CD4-positive, alpha-beta T cell (primary cell): Measurements from ENCODE around the gene IGFBP2. TPM values are rescaled to one million over a fixed set of nuclear protein-coding genes. Genes with fewer than 3 reads are reported as not detected.

Experiments
- ATAC-seq: fragments of 200-7000 bp; cut with Tn5 transposase; one replicate; pipeline ENCODE4 v1.10.0; 2022; ENCODE audit warnings: mild to moderate bottlenecking; ENCODE audit not compliant: poor library complexity
- CTCF ChIA-PET: fragments of 350-600 bp; sonication (Branson Sonifier 250); formaldehyde crosslinking; loops from one replicate; lab custom pipeline; 2021; ENCODE audit warnings: antibody characterized with exemption, inconsistent platforms; lab: Charles Lee
- POLR2A ChIA-PET: fragments of 350-600 bp; sonication (Branson Sonifier 250); formaldehyde crosslinking; loops from one replicate; lab custom pipeline; 2021; ENCODE audit warnings: antibody characterized with exemption, inconsistent platforms; lab: Charles Lee
- DNase-seq, 14 experiments: peaks; one replicate each; pipeline ENCODE4 v3.0.0-alpha.2; 2013 to 2020; ENCODE audit warnings: mixed read lengths in 2 of 14
- H3K27ac ChIP-seq, 2 donors: one replicate each; pipeline versions ENCODE4 v1.5.1 to v1.7.0; 2013; ENCODE audit warnings: low read length in 2 of 2, low read depth in 1 of 2, mild to moderate bottlenecking in 1 of 2
- H3K27me3 ChIP-seq, 2 experiments: 1 replicate in 1 of 2; 2 replicates in 1 of 2; pipeline versions ENCODE4 v1.6.1 to v1.7.0; 2013; ENCODE audit warnings: low read length in 2 of 2, control low read depth in 1 of 2, mild to moderate bottlenecking in 1 of 2, moderate library complexity in 1 of 2; ENCODE audit not compliant: insufficient read depth in 2 of 2, control insufficient read depth in 1 of 2
- H3K36me3 ChIP-seq: one replicate; pipeline ENCODE4 v1.6.1; 2013; ENCODE audit warnings: low read length, control low read depth; ENCODE audit not compliant: insufficient read depth
- H3K4me1 ChIP-seq: one replicate; pipeline ENCODE4 v1.6.1; 2013; ENCODE audit warnings: low read length, control low read depth; ENCODE audit not compliant: insufficient read depth
- H3K4me3 ChIP-seq: one replicate; pipeline ENCODE4 v1.5.1; 2013; ENCODE audit warnings: mild to moderate bottlenecking, low read length, moderate library complexity
- H3K9me3 ChIP-seq, 2 experiments: 1 replicate in 1 of 2; 2 replicates in 1 of 2; pipeline versions ENCODE4 v1.6.1 to v1.7.0; 2013; ENCODE audit warnings: low read length in 2 of 2, mild to moderate bottlenecking in 2 of 2, control low read depth in 1 of 2, moderate library complexity in 1 of 2; ENCODE audit not compliant: control insufficient read depth in 1 of 2, insufficient read depth in 1 of 2
- H3K27ac Mint-ChIP-seq: one replicate; pipeline ENCODE4 v1.8.0; 2020; ENCODE audit warnings: mixed read lengths
- H3K27me3 Mint-ChIP-seq: one replicate; pipeline ENCODE4 v1.8.0; 2021; ENCODE audit warnings: mixed read lengths
- H3K36me3 Mint-ChIP-seq: one replicate; pipeline ENCODE4 v1.8.0; 2021; ENCODE audit warnings: low read depth, mixed read lengths
- H3K4me1 Mint-ChIP-seq: one replicate; pipeline ENCODE4 v1.8.0; 2021; ENCODE audit warnings: low read depth, mixed read lengths
- H3K4me3 Mint-ChIP-seq: one replicate; pipeline ENCODE4 v1.8.0; 2020; ENCODE audit warnings: mild to moderate bottlenecking, mixed read lengths
- H3K9me3 Mint-ChIP-seq: one replicate; pipeline ENCODE4 v1.8.0; 2020; ENCODE audit warnings: mixed read lengths
- CTCF ChIP-seq: fragments of 200-600 bp; IDR thresholded peaks from one replicate; pipeline ENCODE4 v1.8.0; 2022; ENCODE audit warnings: antibody characterized with exemption, mild to moderate bottlenecking
- intact Hi-C, 2 experiments: fragments of 100-400 bp; cut with DNase I in 1 of 2; cut with micrococcal nuclease in 1 of 2; formaldehyde crosslinking; loops; one replicate each; pipeline versions ENCODE4 v1.15.1 to v1.9.0; 2023 to 2025; cut with DNase I, micrococcal nuclease
- total RNA-seq, 174 experiments: library from RNA in 2 of 174; stranded (reverse) in 2 of 174; gene quantifications; one replicate each; pipeline ENCODE4 v1.2.3 and lab custom pipeline; 2021 to 2026

IGFBP2 gene
- total RNA-seq, 2 experiments from 2014 or later: not detected

GRCh38 chr2:216624251-216624650 lies 9.0 kb upstream of the IGFBP2 start:
- Mint-ChIP-seq H3K36me3 (no peaks in the 10 kb centered on the region), H3K4me3 (no peak overlapping the region), H3K4me1 (no peaks in the 10 kb centered on the region), H3K27me3 (peaks cover 3% of the 10 kb centered on the region), H3K27ac (no peak overlapping the region), H3K9me3 (no peaks in the 10 kb centered on the region)
- Histone ChIP-seq H3K27ac (no peak overlapping the region), H3K4me3 (no peak overlapping the region), H3K9me3 (peaks cover 0 to 5% of the 10 kb centered on the region in 2 experiments), H3K36me3 (no peaks in the 10 kb centered on the region), H3K27me3 (no peaks in the 10 kb centered on the region), H3K4me1 (no peaks in the 10 kb centered on the region)
- no peak for DNase-seq
- intact Hi-C loops: no loop called here
- no peak for TF ChIP-seq CTCF
- ChIA-PET POLR2A (no interaction called here), CTCF (no interaction called here)
- ATAC-seq: no peak

- TF ChIP-seq CTCF: no peak
- ATAC-seq: no peak
- CTCF ChIA-PET: no interaction called here
- Histone ChIP-seq H3K4me3 (no peak overlapping the region), H3K27ac (no peak overlapping the region), H3K4me1 (no peaks in the 10 kb centered on the region), H3K36me3 (no peaks in the 10 kb centered on the region), H3K9me3 (peaks cover 0 to 5% of the 10 kb centered on the region in 2 experiments), H3K27me3 (no peaks in the 10 kb centered on the region)
- POLR2A ChIA-PET: no interaction called here
- H3K9me3 Mint-ChIP-seq: no peaks in the 10 kb centered on the region
- peaks cover 20% of the 10 kb centered on the region for H3K27me3 Mint-ChIP-seq
- no peaks in the 10 kb centered on the region for H3K4me1 Mint-ChIP-seq
- no peak overlapping the region for H3K27ac Mint-ChIP-seq
- no peak for DNase-seq
- no peaks in the 10 kb centered on the region for H3K36me3 Mint-ChIP-seq
- intact Hi-C loops: no loop called here
- no peak overlapping the region for H3K4me3 Mint-ChIP-seq
These were observed 6.9 kb upstream of the IGFBP2 start for GRCh38 chr2:216626168-216626874.

GRCh38 chr2:216626875-216627245 lies 6.4 kb upstream of the IGFBP2 start:
- Mint-ChIP-seq H3K27me3 (peaks cover 25% of the 10 kb centered on the region), H3K36me3 (no peaks in the 10 kb centered on the region), H3K4me1 (no peaks in the 10 kb centered on the region), H3K27ac (no peak overlapping the region), H3K4me3 (no peak overlapping the region), H3K9me3 (no peaks in the 10 kb centered on the region)
- no peak overlapping the region for H3K27ac ChIP-seq
- H3K27me3 ChIP-seq: no peaks in the 10 kb centered on the region
- TF ChIP-seq CTCF: no peak
- H3K36me3 ChIP-seq: no peaks in the 10 kb centered on the region
- no peaks in the 10 kb centered on the region for H3K4me1 ChIP-seq
- intact Hi-C loops: no loop called here
- H3K9me3 ChIP-seq: peaks cover 0 to 5% of the 10 kb centered on the region in 2 experiments
- no peak overlapping the region for H3K4me3 ChIP-seq
- ChIA-PET POLR2A (no interaction called here), CTCF (no interaction called here)
- DNase-seq (no peak), ATAC-seq (no peak)
